ENCODE data around the gene C10orf95.
"Not testable (repeated sequence)": the region's sequence is repeated elsewhere in the genome, so short reads cannot be mapped to it uniquely, and the experiment has no call there.

C10orf95 gene

DNA sequence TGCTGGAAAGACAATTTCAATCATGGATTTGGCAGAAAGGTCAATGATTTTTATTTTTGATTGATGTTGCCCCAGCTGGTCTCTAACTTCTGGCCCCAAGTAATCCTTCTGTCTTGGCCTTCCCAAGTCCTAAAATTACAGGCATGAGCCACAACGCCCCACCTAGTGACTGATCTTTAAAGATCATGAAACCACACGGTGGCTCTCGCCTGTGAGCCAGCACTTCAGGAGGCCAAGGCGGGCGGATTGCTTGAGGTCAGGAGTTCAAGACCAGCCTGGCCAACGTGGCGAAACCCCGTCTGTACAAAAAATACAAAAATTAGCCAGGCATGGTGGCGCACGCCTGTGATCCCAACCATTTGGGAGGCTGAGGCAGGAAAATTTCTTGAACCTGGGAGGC lies 12.6 kb upstream of the C10orf95 start:
- DNase-seq, result no peak

DNA sequence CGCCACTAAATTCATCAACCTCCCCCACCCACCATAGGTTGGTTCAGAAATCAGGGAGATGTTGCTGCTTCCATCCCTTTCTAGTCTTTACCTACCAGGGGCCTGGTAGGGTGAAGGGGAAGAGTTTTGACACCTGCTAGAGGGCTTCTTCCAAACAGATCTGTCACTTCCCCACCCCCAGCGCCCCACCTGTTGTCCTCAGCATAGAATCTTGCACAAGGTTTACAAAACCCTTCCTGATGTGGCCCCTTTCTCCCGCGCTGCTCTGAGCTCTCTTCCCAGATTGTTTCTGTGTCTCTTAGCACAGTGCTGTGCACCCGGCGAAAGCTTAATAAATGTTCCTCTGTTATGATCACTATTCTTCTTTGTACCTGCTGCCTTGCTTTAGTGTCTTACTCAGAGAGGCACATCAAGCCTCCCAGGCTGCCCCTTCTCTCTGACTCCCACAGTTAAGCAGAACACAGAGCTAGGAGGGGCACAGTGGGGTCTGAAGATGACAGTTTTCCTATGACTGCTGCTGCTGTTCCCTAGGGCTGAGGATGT lies 11.2 kb upstream of the C10orf95 start:
- DNase-seq, result no peak

DNA sequence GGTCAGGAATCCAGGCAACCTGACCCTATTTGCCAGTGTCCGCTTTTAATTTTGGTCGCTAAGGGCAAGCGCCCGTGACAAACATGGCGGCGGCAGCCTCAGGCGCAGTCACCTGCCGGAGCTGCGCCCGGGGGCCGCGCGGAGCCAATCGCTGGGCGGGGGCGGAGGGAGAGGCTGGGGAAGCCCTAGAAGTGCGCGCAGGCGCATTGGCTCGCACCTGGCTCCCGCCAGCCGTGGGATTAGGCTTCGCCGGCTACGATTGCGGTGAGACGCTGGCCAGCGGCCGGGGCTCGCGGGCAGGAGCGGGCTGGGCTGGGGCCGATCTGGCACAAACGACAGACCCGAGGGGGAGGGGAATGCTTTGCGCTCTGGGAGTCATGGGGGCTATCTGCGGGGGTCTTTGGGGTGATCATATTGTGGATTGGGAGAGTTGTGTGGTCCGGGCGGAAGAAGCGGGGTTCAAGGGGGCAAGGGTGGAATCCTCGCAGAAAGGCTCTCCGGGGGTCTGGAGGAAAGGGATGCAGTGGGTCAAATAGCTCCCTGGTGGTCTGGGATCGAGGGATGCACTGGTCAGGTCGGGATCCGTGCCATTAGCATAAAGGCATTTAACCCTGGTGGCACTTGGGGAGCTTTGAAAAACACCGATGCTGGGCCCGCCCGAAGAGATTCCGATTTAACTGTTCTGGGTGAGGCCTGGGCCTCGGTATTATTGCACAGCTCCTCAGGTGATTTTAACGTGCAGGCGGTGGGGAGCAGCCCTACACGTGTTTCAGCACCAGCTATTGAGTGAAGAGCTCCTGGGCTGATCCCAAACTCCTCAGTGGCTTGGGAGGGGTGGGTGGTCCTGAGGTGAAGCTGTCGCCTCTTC lies 10.1 kb upstream of the C10orf95 start:
- peak; percentile 74 to 95 for DNase-seq

DNA sequence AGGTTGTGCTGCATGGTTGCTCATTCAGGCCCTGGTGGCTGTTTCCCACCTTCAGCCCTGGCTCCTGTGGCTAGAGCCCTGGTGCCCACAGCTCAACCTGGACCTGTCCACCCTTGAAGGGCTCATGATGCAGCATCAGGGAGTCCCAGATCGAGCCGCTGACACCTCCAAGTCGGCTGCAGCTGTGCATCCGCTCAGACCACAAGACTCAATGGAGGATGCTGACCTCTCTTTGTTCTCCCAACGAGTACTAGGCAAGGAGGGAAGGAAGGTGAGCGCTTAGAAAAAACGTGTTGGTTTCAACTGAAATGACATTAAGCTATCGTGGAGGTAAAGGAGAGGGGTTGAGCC lies 9.5 kb upstream of the C10orf95 start:
- no peak for DNase-seq

DNA sequence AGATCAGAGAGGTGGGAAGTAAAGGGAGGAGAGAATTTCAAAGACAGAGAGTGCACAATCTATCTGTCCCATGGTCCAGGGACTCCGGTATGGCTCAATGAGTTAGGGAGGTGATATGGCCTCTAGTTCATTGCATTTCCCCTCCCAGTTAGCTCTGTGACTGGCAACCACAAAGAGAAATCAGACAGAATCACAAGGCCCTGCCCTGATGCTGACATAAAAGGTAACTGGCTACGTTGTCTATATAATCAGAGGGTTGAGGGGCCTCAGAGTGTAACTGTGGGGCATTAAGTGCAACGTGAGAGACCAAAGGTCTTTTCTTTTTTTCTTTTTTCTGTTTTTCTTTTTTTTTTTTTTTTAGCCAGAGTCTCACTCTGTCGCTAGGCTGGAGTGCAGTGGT lies 7.3 kb upstream of the C10orf95 start:
- no peak for DNase-seq

DNA sequence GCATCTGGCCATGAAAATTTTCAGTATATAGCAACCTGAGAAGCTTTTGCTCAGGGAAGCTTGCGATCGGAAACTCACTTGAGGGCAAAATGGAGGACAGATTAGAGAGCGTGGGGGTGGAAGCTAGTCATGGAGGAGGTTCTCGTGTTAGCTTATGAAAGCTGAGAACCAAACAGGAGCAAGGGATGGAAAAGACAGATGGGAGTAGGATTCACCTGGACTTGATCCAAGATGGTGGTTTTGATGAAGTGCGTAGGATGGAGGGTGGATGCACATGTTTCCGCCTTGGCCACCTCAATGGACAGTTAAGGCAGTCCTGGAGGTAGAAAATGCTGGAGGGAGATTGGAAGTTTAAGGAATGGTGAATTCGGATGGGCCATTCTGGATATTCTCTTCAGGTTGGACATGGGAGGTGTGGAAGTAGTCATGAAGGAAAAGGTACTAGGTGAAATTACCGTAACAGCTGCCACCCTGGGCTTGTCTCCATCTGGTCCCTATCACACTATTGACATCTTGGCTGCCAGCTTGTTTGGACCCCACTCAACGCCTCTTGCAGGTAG lies 6.3 kb upstream of the C10orf95 start:
- no peak for DNase-seq

DNA sequence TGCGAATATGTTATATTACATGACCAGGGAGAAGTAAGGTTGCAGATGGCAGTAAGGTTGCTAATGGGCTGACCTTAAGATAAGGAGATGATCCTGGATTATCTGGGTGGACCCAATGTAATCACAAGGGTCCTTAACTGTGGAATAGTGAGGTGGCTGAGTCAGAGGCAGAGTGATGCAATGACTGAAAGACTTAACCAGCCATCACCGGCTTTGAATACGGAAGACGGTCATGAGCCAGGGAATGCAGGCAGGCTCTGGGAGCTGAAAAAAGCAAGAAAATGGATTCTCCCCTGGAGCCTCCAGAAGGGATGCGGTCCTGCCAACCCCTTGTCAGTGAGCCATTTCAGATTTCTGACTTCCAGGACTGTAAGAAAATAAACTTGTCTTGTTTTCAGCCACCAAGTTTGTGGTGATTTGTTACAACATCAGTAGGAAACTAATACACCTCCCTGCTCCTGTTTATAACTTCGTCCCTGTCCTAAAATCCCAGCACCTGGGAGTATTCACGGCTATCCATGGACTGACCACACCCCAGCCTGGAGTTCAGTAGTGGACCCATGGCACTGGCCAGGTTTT lies 4.6 kb upstream of the C10orf95 start:
- no peak for DNase-seq

DNA sequence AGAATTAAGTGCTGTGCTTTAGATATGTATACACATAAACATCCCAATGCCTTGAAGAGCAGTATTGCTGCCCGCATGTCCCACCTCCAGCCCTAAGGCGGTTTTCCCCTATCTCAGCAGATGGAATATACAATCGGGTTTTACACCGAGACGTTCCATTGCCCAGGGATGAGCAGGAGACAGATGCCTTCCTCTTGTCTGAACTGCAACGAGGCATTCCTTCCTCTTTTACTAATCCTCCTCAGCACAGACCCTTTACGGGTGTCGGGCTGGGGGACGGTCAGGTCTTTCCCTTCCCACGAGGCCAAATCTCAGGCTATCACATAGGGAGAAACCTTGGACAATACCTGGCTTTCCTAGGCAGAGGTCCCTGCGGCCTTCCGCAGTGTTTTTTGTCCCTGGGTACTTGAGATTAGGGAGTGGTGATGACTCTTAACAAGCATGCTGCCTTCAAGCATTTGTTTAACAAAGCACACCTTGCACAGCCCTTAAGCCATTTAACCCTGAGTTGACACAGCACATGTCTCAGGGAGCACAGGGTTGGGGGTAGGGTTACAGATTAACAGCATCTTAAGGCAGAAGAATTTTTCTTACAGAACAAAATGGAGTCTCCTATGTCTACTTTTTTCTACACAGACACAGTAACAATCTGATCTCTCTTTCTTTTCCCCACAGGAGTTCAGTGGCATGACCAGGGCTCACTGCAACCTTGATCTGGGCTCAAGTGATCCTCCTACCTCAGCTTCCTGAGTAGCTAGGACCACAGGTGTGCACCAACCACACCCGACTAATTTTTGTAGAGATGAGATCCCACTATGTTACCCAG lies 3.5 kb upstream of the C10orf95 start:
- not testable (repeated sequence) for DNase-seq

DNA sequence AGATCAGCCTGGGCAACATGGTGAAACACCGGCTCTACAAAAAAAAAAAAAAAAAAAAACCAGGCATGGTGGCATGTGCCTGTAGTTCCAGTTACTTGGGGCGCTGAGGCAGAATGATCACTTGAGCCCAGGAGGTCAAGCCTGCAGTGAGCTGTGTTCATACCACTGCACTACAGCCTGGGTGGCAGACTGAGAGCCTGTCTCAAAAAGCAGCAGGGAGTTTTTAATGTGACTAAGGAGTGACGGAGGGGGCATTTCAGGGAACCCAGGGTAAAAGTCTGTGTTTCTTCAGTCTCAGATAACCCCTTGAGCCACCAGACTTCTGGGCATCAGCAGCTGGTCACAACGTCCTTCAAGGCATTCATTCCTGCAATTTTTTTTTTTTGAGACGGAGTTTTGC lies 2.2 kb upstream of the C10orf95 start:
- DNase-seq, result no peak

DNA sequence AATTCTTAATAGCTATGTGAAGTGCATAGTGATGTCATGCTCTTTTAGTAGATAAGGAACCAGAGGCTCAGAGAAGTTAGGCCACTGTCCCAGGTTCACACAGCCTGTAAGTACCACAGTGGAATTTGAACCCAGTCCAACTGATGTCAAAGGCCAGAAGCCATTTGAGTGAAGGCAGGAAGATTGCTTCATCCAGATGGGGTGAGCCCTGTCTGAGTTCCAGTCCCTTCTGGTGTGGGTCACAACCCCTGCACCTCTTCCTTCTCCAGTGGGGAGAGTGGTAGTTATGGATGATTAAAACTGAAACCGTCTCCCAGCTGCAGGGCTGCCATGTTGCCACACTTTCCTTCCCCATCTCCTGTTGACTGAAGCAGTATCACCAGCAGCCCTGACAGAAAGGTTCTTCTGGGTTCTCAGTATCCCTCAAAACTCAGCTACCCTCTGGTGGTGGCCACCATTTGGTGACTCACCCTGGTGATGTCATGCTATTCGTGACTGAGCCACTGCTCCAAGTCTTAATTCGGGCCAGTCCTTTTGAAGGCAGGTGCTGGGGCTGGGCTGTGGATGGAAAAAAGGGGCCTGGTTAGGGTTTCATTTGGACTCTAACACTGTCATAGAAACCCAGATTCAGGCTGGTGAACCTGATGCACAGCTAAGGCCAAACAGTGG lies 1.5 kb upstream of the C10orf95 start:
- no peak for DNase-seq

DNA sequence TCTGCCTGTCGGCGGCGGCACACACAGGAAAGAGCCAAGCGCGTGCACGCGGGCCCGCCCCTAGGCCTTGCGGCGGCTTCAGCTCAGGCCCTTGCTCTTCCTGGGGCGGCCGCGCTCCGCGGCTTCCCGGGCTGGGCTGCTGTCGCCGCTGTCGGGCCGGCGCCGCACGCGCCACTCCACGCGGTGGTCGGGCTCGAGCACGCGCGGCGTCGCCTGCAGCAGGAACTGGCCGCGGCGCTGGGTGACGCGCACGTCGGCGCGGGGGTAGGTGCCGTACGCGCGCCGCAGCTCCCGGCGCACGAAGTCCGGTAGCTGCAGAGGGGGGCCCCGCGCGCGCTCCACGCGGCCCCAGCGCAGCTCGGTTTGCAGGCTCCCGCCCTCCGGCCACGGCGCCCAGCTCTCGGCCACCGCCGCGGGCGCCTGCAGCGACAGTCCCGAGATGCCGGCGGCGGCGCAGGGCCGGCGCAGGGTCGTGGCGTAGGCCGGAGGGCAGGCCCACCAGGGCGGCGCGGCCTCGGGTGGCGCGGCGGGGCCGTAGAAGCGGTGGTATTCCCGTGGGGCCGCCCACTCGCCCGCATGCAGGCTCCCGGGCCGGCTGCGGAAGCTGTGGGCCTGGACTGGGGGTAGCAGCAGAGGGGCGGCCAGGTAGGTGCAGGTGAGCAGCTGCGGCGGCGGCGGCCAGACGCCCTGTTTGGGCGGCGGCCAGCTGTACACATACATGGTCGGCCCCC lies 804 bp downstream of the C10orf95 start:
- DNase-seq, result peak; percentile 38 to 89

DNA sequence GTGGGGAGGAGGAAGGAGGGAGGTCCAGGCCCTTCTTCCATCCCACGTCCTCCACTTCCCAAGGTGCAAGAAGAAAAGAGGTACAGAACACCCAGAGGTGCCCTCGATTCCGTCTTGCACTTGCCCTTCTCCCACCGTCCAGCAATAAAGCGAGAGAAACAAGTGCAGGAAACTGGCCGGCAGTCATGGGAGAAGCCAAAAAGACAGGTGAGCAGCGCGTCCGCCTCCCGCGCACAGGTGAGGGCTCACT lies 1.3 kb downstream of the C10orf95 start:
- DNase-seq, result no peak

DNA sequence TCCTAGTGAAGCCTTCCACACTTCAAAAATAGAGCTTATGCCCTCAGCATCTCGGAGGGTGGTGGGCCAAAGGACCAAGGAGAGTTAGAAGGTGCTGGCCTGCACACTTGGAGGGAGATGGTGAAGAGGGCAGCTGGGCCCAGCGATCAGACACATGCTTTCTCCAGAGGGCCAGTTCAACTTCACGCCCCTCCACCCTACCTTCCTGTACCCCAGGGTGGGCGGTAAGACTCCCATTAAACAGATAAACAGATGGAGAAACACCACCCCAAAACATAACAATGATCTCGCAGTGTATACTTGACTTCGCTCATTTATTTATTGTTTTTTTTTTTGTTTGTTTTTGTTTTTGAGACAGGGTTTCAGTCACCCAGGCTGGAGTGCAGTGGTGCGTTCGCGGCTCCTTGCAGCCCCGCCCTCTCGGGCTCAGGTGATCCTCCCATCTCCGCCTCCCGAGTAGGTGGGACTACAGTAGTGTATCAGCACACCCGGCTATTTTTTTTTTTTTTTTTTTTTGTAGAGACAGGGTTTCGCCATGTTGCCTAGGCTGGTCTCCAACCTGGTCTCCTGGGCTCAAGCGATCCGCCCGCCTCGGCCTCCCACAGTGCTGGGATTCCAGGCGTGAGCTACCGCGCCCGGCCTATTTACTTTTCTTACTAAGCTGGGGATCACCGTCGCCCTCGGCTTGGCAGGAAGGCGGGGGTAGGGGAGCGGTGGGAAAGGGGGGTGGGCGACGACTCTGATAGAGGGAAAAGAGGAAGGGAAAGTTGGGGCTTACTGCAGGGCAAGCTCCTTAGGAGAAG lies 1.8 kb downstream of the C10orf95 start:
- peak; percentile 52 to 81 for DNase-seq

DNA sequence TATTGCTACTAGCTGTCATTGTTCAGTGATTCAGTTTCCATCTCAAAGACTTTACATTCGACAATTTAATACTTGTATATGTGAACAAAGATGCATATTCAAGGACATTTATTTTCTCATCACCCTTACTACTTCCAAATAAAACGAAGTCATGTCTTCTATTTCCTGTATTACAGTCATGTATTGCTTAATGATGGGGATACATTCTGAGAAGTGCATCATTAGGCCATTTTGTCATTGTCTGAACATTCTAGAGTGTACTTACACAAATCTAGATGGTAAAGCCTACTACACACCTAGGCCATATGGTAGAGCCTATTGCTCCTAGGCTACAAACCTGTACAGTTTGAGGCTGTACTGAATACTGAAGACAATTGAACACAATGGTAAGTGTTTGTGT lies 6.5 kb downstream of the C10orf95 start:
- DNase-seq, result no peak

DNA sequence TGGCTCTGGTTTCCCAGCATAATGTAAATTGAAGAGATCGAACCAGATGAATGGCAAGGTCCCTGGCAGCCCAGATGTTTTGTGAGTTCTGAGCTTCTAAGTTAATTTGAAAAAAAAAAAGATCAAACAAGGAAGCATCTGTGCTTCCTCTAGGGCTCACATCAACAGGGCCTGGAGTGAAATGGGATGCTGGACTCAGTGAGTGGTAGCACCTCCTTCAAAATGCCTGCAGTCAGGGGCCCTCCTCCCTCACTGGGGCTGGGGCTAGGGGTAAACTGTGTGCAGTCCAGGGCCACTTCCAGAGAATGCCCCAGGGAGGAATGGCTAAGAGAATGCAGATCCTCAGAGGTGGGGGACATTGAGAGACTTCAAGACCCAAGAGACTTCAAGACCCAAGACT lies 13.0 kb downstream of the C10orf95 start:
- no peak for DNase-seq

DNA sequence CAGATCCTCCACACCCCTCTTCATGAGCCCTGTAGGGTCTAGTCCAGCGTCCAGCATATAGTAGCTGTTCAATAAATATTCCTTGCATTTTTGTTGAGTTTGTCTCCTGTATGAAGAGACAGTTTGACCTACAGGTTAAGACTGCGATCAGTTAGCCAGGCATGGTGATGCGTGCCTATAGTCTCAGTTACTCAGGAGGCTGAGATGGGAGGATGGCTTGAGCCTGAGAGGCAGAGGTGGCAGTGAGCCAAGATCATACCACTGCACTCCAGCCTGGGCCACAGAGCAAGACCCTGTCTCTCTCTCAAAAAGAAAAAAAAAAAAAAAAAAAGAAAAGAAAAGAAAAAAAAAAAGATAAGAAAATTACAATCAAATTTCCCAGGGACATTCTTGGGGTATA lies 13.8 kb downstream of the C10orf95 start:
- no peak for DNase-seq

DNA sequence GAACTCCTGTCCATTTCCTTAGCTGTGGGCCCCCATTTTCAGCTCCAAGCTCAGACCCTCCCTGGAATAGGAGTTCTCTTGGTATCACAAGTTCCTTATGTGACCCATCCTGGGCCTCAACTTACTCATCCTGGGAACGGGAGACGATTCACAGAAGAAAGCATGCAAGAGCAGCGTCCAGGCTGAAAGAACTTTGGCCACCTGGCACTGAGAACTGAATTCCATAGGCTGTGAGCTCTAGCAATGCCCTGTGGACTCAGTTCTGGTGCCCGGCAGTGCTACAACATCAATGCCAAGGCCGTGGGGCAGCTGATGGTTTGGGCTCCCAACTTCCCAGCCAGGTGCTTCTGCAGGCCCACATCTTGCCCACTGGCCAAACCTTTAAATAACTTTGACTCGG lies 15.0 kb downstream of the C10orf95 start:
- DNase-seq, result no peak

DNA sequence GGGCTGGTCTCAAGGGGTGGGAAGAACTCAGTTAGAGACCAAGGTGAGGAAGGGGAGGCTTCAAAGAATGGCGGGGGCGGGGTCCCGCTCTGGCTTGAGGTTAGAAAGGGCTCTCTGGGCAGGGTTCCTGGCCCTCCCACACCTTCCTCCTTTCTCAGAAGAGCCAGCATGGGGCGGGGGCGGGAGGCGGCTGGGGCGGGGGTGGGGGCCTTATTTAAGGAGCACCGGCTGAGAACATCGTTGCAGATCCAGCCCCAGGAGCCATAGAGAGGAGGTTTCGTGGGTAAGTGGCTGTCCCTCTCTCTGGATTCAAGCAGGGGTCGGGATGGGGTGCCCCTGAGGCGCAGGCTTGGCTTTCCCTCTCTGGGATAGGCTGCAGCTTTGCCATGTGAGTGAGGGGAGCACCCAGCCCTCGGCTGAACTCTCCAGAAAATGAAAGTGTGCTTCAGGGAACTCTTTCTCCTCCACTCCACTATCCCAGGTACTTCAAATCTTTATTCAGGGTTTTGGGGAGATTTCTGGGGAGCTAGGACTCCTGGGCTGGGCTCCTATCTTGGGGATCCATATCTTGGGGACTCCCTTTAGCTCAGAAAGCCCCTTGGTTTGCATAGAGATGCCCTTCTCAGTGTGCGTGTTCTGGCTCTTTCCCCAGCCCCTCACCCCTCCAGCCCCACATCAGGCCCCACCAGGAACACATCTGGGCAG lies 15.7 kb downstream of the C10orf95 start:
- DNase-seq, result no peak

DNA sequence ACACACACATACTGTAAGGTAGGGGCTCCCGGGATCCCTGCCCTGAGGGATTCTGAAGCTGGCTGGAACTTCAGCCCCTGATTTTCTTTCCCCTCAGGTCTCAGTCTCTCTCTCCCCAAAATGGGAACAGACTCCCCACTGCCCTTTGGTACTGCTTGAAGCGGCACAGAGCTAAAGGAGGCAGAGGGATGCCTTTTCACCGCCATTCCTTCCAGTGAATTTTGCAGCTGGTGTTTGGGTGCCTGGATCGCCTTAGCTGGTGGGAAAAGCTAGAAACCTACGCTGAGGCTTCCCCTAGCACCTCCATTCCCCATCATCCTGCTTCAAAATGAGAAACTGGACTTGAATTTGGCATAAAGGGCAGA lies 16.2 kb downstream of the C10orf95 start:
- DNase-seq, result no peak

DNA sequence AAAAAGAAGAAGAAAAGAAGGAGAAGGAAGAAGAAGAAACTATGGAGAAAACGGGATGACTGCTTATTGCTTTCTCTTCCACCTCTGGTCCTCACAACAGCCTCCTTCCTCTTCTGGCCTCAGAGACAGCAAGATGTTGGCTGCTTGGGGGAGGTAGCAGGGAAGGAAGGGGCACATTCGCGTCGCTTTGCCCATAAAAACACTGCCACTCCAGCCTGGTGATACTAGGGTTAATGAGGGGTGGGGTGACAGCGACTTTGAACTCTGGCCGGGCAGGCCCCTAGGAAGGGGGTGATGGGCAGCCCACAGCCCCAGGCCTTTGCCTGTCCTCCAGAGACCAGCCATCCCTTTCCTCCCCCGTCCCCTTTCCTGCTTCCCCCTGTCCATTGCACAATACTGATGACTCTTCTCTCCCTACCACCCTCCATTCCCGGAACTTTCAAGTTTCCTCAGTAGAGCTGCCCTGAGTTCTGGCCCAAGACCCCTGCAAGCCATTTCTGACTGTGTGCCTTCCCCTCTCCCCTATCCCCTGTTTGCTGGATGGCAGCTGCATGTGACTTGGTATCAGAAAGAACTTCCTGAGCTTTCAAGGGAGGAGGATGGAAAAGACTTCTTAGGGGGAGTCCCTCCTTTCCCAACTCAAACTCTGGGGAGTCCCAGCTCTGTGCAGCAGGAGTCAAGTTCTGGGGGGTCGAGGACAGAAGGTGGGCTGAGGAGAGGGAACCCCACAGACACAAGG lies 16.8 kb downstream of the C10orf95 start:
- no peak for DNase-seq
